Activated CD4-positive, alpha-beta T cell treated with anti-CD3 and anti-CD28 coated beads for 48 hours (primary cell): Measurements from ENCODE around the gene DUSP16.
"Not testable (repeated sequence)": the region's sequence is repeated elsewhere in the genome, so short reads cannot be mapped to it uniquely, and the experiment has no call there.

ENCODE experiments used
- DNase-seq: peaks from one replicate; pipeline ENCODE4 v3.0.0-alpha.2; 2020

DUSP16 gene

DNA sequence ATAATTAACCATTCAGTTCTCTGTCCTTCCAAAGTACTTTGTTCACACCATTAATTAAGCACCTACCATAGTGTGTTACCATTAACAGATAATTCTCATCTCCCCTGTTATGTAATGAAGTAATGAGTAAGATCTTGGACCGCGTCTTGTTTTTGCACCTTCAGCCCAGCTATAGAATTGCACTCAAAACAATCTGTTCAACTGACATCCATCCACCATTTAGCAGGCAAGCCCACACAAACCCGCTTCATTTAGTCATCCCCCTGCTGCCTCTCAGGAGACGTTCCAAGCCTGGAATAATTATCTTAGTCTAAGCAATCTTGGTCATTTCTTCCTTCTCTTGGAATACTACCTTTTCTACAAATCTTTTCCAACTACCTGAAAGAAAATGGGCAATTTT is 74.4 kb downstream of the DUSP16 start:
- DNase-seq, result no peak

DNA sequence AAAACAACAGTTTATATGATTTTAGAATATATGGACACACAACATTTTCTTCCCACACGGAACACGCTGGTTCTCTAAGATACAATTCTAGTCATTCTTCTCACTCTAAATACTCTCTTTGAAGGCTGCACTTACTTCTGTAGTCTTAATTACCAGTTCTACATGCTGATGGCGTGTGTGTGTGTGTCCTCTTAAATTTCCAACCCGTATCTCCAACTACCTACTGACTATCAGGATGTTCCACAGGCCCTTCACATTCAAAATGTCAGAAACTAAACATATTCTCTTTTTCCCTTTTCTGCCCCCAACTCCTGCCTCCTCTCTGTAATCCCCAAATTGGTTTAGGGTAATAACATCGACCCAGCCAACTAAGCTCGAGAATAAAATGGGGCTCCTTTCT is 75.2 kb downstream of the DUSP16 start:
- DNase-seq, result no peak

DNA sequence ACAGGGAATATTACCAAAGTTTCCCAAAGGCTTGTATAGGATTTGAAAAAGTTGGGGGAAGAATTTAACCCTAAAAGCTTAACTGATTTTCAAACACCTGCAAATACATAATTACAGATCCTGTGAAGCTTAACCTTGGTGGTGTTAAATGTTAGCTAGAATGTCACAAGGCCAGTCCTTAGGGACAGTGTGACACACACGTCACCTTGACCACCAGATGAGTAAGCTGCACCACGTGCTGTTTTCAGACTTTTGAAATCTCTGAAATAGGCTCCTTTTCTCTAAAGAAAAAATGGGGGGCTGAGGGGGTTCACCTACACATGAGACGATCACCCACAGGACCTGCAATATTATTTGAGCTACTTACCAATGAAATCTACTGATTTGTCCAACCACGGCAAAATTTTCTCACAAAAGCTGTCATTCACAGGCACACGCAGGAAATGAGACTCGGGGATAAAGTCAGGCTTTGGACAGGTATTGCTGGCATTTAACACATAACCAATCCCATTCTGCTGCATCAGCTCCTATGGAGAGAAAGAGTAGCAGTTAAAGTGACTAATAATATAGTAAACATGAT is 75.9 kb downstream of the DUSP16 start:
- DNase-seq, result no peak

DNA sequence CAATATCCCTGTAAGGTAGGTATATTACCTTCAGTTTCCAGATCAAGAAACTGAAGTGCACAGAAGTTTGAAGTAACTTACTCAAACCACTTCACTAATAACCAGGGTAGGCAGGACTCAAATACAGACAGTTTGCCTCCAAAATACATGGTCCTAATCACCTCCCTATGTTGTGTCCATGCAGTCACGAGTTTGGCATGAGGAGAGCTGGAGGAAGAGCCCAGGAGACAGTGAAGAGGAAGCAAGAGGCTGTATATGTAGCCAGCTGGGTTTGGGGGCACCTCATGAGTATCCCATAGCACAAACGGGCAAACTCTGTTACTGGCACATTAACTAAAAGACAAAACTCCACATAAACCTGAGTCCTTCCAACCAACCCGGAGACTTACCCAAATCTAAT is 79.2 kb downstream of the DUSP16 start:
- DNase-seq, result no peak

DNA sequence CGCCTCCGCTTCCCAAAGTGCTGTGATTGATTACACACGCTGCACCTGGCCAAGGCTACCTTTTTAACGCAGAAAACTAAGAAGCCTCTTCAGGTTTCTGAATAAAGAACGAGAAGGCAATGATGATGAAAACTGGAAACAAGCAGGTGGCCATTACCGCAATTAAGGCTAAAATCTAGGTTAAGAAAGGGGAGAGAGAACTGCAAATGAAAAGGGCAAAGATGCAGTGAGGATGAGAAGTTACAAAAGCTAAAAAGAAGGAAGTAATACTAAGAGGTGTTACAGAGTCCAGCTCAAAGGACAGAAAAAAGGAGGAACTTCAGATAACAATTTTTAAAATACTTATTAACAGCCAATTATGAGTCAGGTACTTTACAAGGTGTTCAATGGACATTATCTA is 79.7 kb downstream of the DUSP16 start:
- no peak for DNase-seq

DNA sequence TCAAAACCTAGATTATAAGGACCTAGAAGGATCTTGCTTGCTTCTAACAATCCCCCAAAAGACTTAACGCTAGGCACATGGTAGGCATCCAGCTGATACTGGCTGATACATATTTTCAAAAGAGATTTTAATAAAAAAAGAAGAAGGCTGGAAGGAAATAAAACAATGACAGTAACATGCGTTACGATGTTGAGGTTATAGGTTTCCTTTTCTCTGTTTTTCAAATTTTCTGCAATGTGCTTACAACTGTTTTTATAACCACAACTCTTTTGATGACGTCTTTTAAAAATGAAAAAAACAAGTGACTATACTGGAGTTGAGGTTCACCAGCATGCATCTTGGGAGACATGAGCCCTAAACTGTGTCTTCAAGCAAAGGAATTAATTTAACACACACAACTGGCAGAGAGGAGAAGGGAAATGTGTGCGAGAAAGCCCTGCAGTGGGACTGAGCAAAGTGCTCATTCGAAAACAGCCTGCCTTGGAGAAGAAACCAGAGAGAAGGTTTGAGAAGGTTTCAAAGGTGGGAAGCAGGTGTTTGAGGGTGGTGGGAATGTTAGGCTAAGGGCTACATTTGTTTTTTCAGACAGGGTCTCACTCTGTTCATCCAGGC is 80.4 kb downstream of the DUSP16 start:
- DNase-seq, result no peak

DNA sequence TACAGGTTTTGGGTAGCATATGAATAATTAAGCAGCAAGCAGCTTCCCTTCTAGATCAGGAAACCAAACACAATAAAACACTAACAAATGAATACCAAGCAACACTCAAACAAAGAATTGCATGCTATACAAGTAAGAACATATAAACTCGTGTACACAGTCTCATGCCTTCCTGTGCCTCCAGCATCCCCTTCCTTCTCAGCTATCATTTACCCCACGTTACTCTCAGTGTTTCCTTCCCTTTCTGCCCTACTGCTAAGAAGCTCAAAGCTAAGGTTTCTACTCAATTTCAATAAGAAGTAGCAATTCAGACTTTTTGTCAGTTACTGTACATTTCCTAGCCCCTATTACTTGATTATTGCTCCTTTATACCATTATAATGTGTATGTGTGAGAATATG is 81.0 kb downstream of the DUSP16 start:
- no peak for DNase-seq

DNA sequence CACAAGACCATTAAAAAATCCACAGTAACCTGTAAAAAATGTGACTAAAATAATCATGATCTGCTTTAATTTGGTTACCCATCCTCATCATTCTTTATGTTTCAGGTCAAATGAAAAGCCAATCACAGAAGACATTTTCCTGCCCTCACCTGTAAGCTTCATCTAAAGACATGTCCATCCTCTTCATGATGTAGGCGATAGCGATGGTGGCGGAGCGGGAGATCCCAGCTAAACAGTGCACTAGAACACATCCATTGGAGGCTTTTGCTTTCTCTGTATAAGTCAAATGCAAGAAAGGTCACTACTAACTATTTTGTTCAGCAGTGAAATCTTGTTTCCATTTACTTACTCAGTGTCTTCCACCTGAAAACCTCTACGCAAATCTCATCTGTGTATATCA is 82.6 kb downstream of the DUSP16 start:
- no peak for DNase-seq

DNA sequence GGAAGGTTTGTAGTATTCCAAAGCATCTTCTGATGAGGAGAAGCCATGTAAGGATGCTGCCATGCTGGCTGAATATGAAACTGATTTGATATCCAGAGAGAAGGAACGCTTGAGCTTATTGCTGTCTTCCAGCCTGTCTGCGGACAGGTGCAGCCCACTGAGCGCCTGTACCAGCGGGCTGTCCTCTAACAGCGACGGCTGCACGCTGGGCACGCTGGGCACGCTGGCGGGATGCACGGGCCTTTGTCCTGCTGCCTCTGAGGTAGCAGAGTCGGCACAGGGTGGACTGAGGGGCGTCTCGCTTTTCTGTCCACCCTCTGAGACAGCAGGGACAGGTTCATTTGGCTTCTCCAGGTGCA is 85.2 kb downstream of the DUSP16 start:
- no peak for DNase-seq

DNA sequence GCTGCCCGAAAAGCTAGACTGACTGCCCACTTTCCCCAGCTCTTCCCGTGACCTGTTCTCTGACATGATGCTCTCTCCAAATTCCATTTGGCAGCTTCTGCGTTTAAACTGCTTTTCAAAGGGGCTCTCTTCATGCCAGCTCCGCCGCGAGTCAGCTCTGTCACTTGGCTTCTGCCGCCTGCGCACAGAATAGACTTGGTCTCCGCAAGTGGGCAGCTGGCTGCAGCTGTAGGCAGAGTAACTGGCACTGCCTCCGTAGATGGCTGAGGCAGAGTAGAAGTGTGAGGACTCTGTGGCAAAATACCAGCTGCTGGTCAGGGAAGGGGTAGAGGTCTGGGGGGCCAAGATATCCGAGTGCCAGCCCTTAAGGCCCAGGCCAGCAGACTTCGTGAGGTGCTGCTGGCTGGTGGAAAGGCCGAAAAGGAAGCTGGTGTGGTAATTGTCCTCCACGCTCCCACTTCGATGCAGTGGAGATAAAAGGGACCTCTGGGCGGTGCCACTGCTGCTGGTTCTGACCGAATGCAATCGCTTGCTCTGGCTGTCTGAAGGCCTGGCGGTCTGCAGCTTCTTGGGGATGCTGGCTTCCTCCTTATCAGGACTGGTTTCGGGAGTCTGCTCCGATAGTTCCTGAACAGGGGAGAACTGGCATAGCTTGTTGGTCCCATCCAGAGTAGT is 85.7 kb downstream of the DUSP16 start:
- no peak for DNase-seq

DNA sequence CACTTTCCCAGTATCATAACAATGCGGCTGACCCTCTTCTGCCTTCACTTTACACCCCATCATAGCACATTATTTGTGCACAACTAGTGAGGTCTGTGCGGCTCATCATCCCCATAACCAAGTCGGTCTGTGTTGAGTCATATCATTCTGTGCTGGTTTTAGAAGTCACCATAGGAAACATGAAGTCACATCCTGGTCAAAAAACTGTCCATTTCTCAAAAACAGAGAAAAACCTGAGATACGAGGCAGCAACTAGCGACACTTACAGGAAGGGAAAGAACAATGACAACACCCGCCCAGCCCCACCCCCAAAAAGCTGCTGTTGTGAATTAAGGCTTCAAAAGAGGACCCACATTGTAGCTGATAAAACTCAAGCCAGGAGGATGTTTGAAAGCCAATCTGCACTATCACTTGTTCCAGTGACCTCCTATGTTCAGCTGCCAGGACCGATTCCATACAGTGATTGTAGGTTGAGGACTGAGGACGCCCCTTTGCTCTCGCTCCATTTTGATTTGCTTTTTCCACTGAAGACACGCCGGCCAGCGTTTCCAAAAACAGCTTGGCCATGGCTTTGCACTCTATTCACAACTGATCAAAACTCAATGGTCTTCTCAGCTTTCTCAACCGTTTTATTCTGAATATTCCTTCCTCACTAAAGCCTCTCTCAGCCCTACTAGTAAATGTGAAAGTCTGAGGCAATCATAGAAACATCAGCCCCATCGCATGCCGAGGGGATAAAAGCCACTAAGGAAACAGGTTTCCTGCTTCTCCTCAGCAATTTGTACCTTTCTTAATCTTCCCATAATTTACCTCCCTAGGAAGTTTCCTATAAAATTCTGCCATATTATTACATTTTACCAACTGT is 87.5 kb downstream of the DUSP16 start:
- DNase-seq, result peak; percentile 66

DNA sequence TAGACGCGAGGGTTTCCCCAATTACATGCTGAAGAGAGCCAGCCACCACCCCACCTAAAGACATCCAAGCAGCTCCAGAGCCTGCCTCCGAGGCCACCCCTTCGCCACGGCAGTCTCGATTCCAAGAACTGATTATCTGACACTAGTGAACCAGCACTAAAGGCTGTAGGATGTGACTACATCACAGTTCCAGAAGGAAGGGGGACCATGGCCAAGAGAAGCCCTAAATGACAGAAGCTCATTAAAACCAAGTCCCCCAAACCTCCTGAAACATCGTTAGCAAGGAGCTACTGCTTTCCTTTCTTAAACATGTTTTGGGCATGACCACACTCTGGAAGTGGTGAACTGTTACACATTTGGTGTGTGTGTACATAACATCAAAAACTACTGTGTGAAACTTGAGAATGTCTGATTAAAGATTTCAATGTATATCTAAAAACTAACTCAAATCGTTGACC is 88.2 kb downstream of the DUSP16 start:
- peak; percentile 57 for DNase-seq

DNA sequence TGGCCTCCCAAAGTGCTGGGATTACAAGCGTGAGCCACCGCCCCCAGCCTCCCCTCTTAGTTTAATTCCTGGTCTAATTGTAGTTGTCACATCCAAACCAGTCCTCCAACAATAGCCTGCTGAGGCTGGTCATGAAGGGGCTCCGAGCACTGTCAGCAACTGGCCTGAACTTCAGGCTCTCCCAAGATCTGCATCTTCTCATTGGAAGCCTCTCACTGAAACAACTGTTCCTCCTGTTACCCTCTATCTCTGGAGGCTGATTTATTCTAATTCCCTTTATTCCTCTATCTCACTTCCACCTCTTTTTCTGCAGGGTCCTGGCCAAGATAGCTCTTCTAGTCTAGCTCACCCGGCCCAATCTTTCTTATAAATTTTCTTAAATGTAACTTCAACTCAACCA is 89.4 kb downstream of the DUSP16 start:
- DNase-seq, result no peak

DNA sequence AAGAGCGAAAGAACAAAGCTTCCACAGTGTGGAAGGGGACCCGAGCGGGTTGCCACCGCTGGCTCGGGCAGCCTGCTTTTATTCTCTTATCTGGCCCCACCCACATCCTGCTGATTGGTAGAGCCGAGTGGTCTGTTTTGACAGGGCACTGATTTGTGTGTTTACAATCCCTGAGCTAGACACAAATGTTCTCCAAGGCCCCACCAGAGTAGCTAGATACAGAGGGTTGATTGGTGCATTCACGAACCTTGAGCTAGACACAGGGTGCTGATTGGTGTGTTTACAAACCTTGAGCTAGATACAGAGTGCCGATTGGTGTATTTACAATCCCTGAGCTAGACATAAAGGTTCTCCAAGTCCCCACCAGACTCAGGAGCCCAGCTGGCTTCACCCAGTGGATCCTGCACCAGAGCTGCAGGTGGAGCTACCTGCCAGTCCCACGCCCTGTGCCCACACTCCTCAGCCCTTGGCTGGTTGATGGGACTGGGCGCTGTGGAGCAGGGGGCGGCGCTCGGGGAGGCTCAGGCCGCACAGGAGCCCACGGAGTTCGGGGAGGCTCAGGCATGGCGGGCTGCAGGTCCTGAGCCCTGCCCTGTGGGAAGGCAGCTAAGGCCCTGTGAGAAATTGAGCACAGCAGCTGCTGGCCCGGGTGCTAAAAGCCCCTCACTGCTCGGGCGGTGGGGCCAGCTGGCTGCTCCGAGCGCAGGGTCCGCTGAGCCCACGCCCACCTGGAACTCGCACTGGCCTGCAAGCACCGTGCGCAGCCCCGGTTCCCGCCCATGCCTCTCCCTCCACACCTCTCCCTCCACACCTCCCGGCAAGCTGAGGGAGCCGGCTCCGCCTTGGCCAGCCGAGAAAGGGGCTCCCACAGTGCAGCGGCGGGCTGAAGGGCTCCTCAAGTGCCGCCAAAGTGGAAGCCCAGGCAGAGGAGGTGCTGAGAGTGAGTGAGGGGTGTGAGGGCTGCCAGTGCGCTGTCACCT is 90.4 kb downstream of the DUSP16 start:
- DNase-seq, result not testable (repeated sequence)

DNA sequence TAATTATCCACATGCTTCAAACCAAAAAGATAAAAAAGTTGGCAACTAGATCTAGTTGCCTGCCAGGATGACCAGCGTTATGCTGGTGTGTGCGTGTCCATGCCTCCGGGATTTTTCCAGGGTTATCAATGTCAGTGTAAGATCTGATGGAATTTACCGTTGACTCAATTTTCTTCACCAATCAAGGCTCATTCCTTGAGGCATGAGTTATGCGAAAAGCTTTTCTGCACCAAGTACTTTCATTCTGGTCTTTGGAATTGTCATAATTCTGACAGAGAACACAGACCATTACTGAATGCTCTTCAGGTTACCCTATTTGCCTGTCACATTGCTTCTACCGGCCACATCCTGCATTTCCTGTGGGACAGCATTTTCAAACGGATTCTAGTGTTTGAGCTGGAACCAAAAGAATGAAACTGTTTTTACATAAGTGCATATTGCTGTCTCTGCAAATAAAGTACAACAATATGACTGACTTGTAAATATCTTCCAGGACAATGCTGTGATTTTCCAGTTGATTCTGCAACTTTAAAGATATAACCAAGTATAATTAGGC is 91.8 kb downstream of the DUSP16 start:
- no peak for DNase-seq

DNA sequence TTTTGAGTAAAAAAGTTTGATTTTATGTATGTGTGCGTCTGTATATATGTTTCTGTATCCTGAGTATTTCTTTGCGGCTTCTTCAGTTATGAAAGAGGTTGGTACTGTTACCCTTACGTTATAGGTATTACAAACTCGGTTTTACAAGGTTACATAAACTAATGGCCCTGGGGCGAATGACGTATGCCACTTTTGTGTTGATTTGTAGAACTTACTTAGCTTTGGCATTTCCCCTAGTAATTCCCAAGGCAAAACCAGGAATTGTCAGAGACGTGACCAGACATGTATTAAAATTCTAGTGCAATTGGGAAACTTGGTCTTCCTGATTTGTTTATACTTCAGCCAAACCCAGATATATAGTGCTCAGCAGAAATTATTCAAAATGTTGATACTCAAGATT is 93.3 kb downstream of the DUSP16 start:
- DNase-seq, result no peak

DNA sequence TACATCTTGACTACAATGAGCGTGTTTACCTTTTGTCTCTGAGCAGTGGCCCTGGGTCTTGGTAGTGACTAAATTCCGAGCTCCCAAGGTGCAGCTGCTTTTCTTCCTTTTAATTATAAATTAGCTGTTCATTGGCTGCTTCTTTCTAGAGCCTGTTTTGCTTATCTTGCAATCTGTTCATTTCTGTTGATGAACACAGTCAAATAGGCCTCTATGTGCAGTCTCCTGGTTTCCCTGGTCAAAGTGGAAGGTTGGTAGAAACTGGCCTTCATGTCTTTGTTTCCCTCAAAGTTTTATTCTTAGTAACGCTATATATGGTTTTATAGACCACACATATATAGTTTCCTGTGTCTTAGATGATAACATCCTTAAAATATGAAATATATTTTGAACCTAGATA is 94.1 kb downstream of the DUSP16 start:
- DNase-seq, result no peak

DNA sequence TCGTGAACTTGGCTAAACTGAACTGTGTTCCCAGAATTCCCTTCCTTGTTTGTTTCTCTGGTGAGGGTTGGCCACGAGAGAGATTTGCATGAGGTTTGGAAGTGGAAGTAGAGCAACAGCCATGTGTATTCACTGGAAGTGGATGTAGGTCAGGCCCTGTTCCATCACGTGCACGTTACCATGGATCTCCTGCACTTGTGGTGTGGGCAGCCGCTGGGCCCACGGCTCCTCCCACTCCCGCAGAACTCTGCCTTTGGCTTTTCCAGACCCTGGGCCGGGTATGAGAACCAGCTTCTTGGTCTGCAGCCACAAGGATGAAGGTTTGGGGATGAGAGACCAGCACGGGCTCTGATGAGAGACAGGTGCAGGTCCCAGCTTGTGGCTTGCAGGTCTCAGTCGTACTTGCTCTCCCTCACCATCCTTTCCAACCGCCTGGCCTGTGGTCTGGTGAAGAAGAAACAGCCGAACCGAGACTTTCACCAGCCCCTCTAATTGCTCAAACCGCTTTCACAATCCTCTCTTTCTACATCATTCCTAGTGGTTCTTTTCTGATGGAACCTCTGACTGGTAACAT is 94.9 kb downstream of the DUSP16 start:
- DNase-seq, result peak; percentile 53

DNA sequence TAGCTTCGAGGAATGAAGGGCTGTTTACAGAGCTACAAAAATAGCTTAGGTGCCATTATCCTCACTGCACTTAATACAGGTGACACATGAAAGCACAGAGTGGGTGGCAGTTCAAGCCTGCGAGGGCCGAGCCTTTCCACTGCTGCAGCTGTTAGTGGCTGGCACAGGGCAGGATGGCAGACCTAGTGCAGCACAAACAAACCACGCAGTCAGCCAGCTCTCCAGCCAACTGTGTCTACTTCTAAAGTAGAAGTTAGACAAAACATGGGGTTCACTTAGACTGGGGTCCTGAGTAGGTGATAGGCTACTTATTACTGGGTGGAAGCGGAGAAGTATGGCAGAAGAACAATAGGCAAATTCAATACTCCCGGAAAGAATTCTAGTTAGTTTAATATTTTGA is 95.4 kb downstream of the DUSP16 start:
- peak; percentile 59 for DNase-seq

DNA sequence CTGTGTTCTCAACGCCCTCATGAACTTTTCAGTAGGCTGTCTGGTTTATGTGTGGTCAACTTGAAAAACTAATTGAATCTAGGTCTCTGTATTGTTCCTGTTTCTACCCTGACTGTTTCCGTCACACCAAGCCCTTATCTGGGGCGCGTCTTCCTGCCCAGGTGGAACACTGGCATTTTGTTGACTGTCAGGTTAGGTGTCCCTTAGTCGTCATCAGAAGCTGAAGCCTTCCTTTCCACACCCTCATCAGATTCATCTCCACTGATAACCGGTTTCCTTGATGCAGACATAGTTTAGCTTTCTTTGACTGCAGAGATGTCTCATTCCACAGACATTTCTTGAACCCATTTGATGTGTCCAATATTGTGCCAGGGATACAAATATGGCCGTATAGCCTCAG is 96.5 kb downstream of the DUSP16 start:
- DNase-seq, result peak; percentile 54

DNA sequence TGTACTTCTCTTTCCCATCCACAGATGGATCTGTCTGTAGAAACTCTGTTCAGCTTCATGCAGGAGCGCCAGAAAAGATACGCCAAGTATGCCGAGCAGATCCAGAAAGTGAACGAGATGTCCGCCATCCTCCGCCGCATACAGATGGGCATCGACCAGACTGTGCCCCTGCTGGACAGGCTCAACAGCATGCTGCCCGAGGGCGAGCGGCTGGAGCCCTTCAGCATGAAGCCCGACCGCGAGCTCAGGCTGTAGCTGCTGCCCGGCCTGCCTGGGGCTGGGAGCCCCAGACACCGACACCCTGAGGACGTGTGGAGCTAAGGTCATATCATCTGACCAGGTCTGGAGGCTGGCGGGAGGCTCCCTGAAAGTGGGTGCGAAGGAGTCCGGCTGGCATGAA is 97.1 kb downstream of the DUSP16 start:
- no peak for DNase-seq

DNA sequence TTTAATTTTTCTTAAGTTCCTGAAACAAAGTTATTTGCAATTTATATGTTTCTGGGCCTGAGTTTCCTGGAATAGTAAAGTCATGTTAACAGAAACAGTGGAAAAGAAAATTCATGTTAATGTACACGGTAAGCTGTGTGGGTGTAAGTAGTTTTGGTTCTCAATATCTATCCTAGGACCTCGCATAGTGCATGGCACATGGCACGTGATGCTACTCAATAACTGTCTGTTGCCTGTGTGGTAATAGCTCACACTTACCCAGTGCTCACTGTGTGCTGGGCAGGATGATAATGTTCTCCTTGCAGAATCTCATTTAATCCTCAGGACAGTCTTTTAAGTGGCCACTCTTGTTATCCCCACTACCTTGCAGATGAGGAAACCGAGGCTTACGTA is 100.7 kb downstream of the DUSP16 start:
- peak; percentile 66 for DNase-seq
